T1000 (cell line): ENCODE data around the gene MAPK10.

Experiments used
- DNase-seq: peaks from one replicate; lab custom pipeline; 2025; ENCODE audit warnings: mixed read lengths; lab: John Stamatoyannopoulos, UW

Gene MAPK10

GRCh38 chr4:86359944-86360478, at the start of gene MAPK10:
Gene MAPK10, minus strand, starts transcription at chr4:86360053.
- DNase-seq, result peak; percentile 51

- no peak for DNase-seq
Measured at GRCh38 chr4:86403575-86403974, 43.7 kb upstream of the MAPK10 start.

GRCh38 chr4:86401826-86402225, 42.0 kb upstream of the MAPK10 start:
- no peak for DNase-seq

- no peak for DNase-seq
Measured at GRCh38 chr4:86400216-86400615, 40.4 kb upstream of the MAPK10 start.

GRCh38 chr4:86398187-86398586, 38.3 kb upstream of the MAPK10 start:
- DNase-seq, result no peak

- DNase-seq, result no peak
Measured at GRCh38 chr4:86393749-86394148, 33.9 kb upstream of the MAPK10 start.

GRCh38 chr4:86389664-86390063, 29.8 kb upstream of the MAPK10 start:
- no peak for DNase-seq

- no peak for DNase-seq
Measured at GRCh38 chr4:86388252-86388651, 28.4 kb upstream of the MAPK10 start.

- no peak for DNase-seq
Measured at GRCh38 chr4:86386817-86387415, 27.1 kb upstream of the MAPK10 start.

- no peak for DNase-seq
Measured at GRCh38 chr4:86386201-86386600, 26.3 kb upstream of the MAPK10 start.

GRCh38 chr4:86381431-86381830, 21.6 kb upstream of the MAPK10 start:
- no peak for DNase-seq

- DNase-seq, result no peak
Measured at GRCh38 chr4:86380181-86380724, 20.4 kb upstream of the MAPK10 start.

GRCh38 chr4:86376850-86377249, 17.0 kb upstream of the MAPK10 start:
- DNase-seq, result no peak

- DNase-seq, result no peak
Measured at GRCh38 chr4:86368433-86368832, 8.6 kb upstream of the MAPK10 start.

GRCh38 chr4:86367577-86367976, 7.7 kb upstream of the MAPK10 start:
- no peak for DNase-seq

- no peak for DNase-seq
Measured at GRCh38 chr4:86366920-86367319, 7.1 kb upstream of the MAPK10 start.

- no peak for DNase-seq
Measured at GRCh38 chr4:86362510-86362909, 2.7 kb upstream of the MAPK10 start.

GRCh38 chr4:86358257-86358656, 1.6 kb downstream of the MAPK10 start:
- DNase-seq, result no peak

GRCh38 chr4:86357608-86358007, 2.2 kb downstream of the MAPK10 start:
- DNase-seq, result no peak

GRCh38 chr4:86356425-86357210, 3.2 kb downstream of the MAPK10 start:
- DNase-seq, result no peak

- DNase-seq, result no peak
Measured at GRCh38 chr4:86354390-86354789, 5.5 kb downstream of the MAPK10 start.

- DNase-seq, result no peak
Measured at GRCh38 chr4:86346320-86346719, 13.5 kb downstream of the MAPK10 start.

- no peak for DNase-seq
Measured at GRCh38 chr4:86344127-86344526, 15.7 kb downstream of the MAPK10 start.
